Sigmoid colon (tissue), 7 donors: ENCODE results near the gene DHPS. TPM values are rescaled to one million over a fixed set of nuclear protein-coding genes. Genes with fewer than 3 reads are reported as not detected.

Source experiments
- DNase-seq: peaks from one replicate; pipeline ENCODE4 v3.0.0-alpha.2; 2019
- H3K27ac ChIP-seq, 4 donors: fragments of 200-600 bp; sonication (generic); one replicate each; pipeline ENCODE4 v1.5.1; 2016 to 2019; ENCODE audit warnings: mild to moderate bottlenecking in 1 of 4
- H3K27me3 ChIP-seq, 3 donors: fragments of 200-600 bp; sonication (generic); one replicate each; pipeline ENCODE4 v1.5.1; 2019; ENCODE audit warnings: mild to moderate bottlenecking in 1 of 3
- H3K36me3 ChIP-seq, 4 donors: fragments of 200-600 bp; sonication (generic); one replicate each; pipeline ENCODE4 v1.5.1; 2016 to 2019
- H3K4me1 ChIP-seq, 4 donors: fragments of 200-600 bp; sonication (generic); one replicate each; pipeline ENCODE4 v1.5.1; 2017 to 2019
- H3K4me3 ChIP-seq, 4 donors: fragments of 200-600 bp; sonication (generic); one replicate each; pipeline ENCODE4 v1.5.1; 2017 to 2019; ENCODE audit warnings: mild to moderate bottlenecking in 2 of 4, moderate library complexity in 1 of 4
- H3K9me3 ChIP-seq, 4 donors: fragments of 200-600 bp in 3 of 4; sonication (generic) in 3 of 4; one replicate each; pipeline versions ENCODE4 v1.5.1 to v1.6.1; 2013 to 2019
- CTCF ChIP-seq, 4 experiments: fragments of 450-650 bp in 3 of 4; fragments of 200-600 bp in 1 of 4; IDR thresholded peaks; one replicate each; pipeline ENCODE4 v1.5.1; 2016 to 2019; ENCODE audit warnings: antibody characterized with exemption in 4 of 4, mild to moderate bottlenecking in 3 of 4, moderate library complexity in 2 of 4
- EP300 ChIP-seq, 4 donors: sonication (generic); formaldehyde crosslinking; IDR thresholded peaks; one replicate each; pipeline ENCODE4 v1.6.1; 2017; ENCODE audit warnings: antibody characterized with exemption in 4 of 4
- POLR2A ChIP-seq, 2 donors: fragments of 450-650 bp; IDR thresholded peaks; one replicate each; pipeline ENCODE4 v1.6.1; 2016; ENCODE audit warnings: antibody characterized with exemption in 2 of 2, mild to moderate bottlenecking in 2 of 2, moderate library complexity in 2 of 2
- POLR2AphosphoS5 ChIP-seq, 4 donors: sonication (generic); formaldehyde crosslinking; IDR thresholded peaks; one replicate each; pipeline ENCODE4 v1.6.1; 2017; ENCODE audit warnings: antibody characterized with exemption in 4 of 4
- WGBS, 2 donors: extraction: QIAGEN DNeasy Blood & Tissue Kit; methylation state at CpG; one replicate each; pipeline ENCODE4 v1.1.7; 2013; 5-methylcytosine and 5-hydroxymethylcytosine counted together
- intact Hi-C: fragments of 100-400 bp; cut with DNase I; formaldehyde crosslinking; loops from one replicate; pipeline ENCODE4 v1.15.1; 2023
- polyA plus RNA-seq, 3 donors: library from polyadenylated mRNA; stranded (reverse); fragments of 200-250 nt; gene quantifications; one replicate each; pipeline ENCODE4 v1.2.3, GENCODE V29; 2013
- total RNA-seq, 4 donors: library from RNA; depleted of rRNA; stranded (reverse); fragments of >200 nt; gene quantifications; one replicate each; pipeline ENCODE4 v1.1.0, GENCODE V29; 2016
- donor health status: healthy with polysubstance abuse.
- donor health status: Bipolar disorder and iron deficiency.
- donor health status: healthy.

DHPS gene
- total and polyA plus RNA-seq, 7 donors, result 60.3 to 160 (median 105) TPM

- 82 to 84% methylated on average over 29 of the region's 29 CpGs for WGBS, 2 donors
- intact Hi-C loops, result loop anchor here (5.0 kb wide), 1 partner anchor 52 kb away; the partner anchor contains the start of genes ZNF490 and ZNF791
- H3K4me3 ChIP-seq, result no peak overlapping the region
- no peaks in the 10 kb centered on the region for H3K27me3 ChIP-seq
- peaks cover 8 to 63% (median 14%) of the 10 kb centered on the region in 4 donors for H3K36me3 ChIP-seq
- H3K9me3 ChIP-seq, result no peaks in the 10 kb centered on the region
- H3K27ac ChIP-seq, result no peak overlapping the region
- H3K4me1 ChIP-seq, result peaks cover 0 to 34% (median 31%) of the 10 kb centered on the region in 4 donors
- TF ChIP-seq POLR2AphosphoS5 (IDR thresholded peaks at IDR 0.05) (no peak), EP300 (IDR thresholded peaks at IDR 0.05) (no peak), POLR2A (IDR thresholded peaks at IDR 0.05) (no peak), CTCF (IDR thresholded peaks at IDR 0.05) (no peak)
- DNase-seq, result no peak
Measured at GRCh38 chr19:12664406-12665280, 17.0 kb downstream of the DHPS start.

- peaks cover 12 to 84% (median 19%) of the 10 kb centered on the region in 4 donors for H3K36me3 ChIP-seq
- no peak overlapping the region for H3K4me3 ChIP-seq
- no peak for TF ChIP-seq EP300 (IDR thresholded peaks at IDR 0.05)
- TF ChIP-seq CTCF (IDR thresholded peaks at IDR 0.05), result no peak
- no peak for TF ChIP-seq POLR2A (IDR thresholded peaks at IDR 0.05)
- no peak for TF ChIP-seq POLR2AphosphoS5 (IDR thresholded peaks at IDR 0.05)
- no peaks in the 10 kb centered on the region for H3K9me3 ChIP-seq
- 93 to 98% methylated on average over 12 of the region's 12 CpGs for WGBS, 2 donors
- no peak overlapping the region for H3K27ac ChIP-seq
- no peak for DNase-seq
- H3K4me1 ChIP-seq, result peaks cover 0 to 11% (median 6%) of the 10 kb centered on the region in 4 donors
- H3K27me3 ChIP-seq, result no peaks in the 10 kb centered on the region
- intact Hi-C loops, result no loop called here
Measured at GRCh38 chr19:12660980-12661379, 20.7 kb downstream of the DHPS start.

- intact Hi-C loops, result no loop called here
- H3K4me1 ChIP-seq, result no peaks in the 10 kb centered on the region
- H3K9me3 ChIP-seq, result no peaks in the 10 kb centered on the region
- no peaks in the 10 kb centered on the region for H3K27me3 ChIP-seq
- 98% methylated on average over 22 of the region's 22 CpGs for WGBS, 2 donors
- DNase-seq, result no peak
- H3K4me3 ChIP-seq, result no peak overlapping the region
- H3K36me3 ChIP-seq, result peaks cover 8 to 76% (median 21%) of the 10 kb centered on the region in 4 donors
- H3K27ac ChIP-seq, result no peak overlapping the region
- TF ChIP-seq CTCF (IDR thresholded peaks at IDR 0.05), result no peak
- no peak for TF ChIP-seq POLR2AphosphoS5 (IDR thresholded peaks at IDR 0.05)
- no peak for TF ChIP-seq POLR2A (IDR thresholded peaks at IDR 0.05)
- no peak for TF ChIP-seq EP300 (IDR thresholded peaks at IDR 0.05)
Measured at GRCh38 chr19:12657966-12658365, 23.7 kb downstream of the DHPS start.

GRCh38 chr19:12656899-12657571 is 24.6 kb downstream of the DHPS start:
- 87 to 94% methylated on average over 50 of the region's 50 CpGs for WGBS, 2 donors
- Histone ChIP-seq H3K4me1 (no peaks in the 10 kb centered on the region), H3K4me3 (no peak overlapping the region), H3K9me3 (no peaks in the 10 kb centered on the region), H3K27me3 (no peaks in the 10 kb centered on the region), H3K27ac (no peak overlapping the region), H3K36me3 (peaks cover 8 to 66% (median 18%) of the 10 kb centered on the region in 4 donors)
- TF ChIP-seq CTCF (IDR thresholded peaks at IDR 0.05), result no peak
- intact Hi-C loops, result no loop called here
- DNase-seq, result no peak
